Stimulated activated CD8-positive, alpha-beta memory T cell treated with anti-CD3 and anti-CD28 coated beads, Interleukin-15, amount 100 ng/mL, for 4 hours (primary cell): Measurements from ENCODE around the gene FLOT2.
A peak's percentile ranks its signal among the peaks of the same experiment; 100 is the strongest.
"Not testable (repeated sequence)": the region's sequence is repeated elsewhere in the genome, so short reads cannot be mapped to it uniquely, and the experiment has no call there.

Experiments
- DNase-seq, 2 donors: peaks; one replicate each; pipeline ENCODE4 v3.0.0-alpha.2; 2020; ENCODE audit warnings: low read depth in 2 of 2

The FLOT2 gene

GRCh38 chr17:28873839-28874238 is 23.7 kb downstream of the FLOT2 start:
- no peak for DNase-seq

GRCh38 chr17:28871056-28871579 is 26.4 kb downstream of the FLOT2 start:
- DNase-seq = no peak

- DNase-seq = no peak
Observed at GRCh38 chr17:28867276-28867675, 30.3 kb downstream of the FLOT2 start.

- no peak for DNase-seq
Observed at GRCh38 chr17:28865946-28866752, 31.4 kb downstream of the FLOT2 start.

GRCh38 chr17:28864991-28865849 is 32.3 kb downstream of the FLOT2 start:
- DNase-seq = no peak

GRCh38 chr17:28863953-28864352 is 33.6 kb downstream of the FLOT2 start:
- DNase-seq = no peak

GRCh38 chr17:28862561-28862960 is 35.0 kb downstream of the FLOT2 start:
- DNase-seq = no peak

- DNase-seq = no peak
Observed at GRCh38 chr17:28861393-28862203, 35.9 kb downstream of the FLOT2 start.

- DNase-seq = no peak
Observed at GRCh38 chr17:28860363-28860808, 37.1 kb downstream of the FLOT2 start.

GRCh38 chr17:28858801-28859355 is 38.7 kb downstream of the FLOT2 start:
- no peak for DNase-seq

GRCh38 chr17:28857905-28858800 is 39.4 kb downstream of the FLOT2 start:
- no peak for DNase-seq

GRCh38 chr17:28856028-28856574 is 41.4 kb downstream of the FLOT2 start:
- no peak for DNase-seq

GRCh38 chr17:28855336-28855679 is 42.2 kb downstream of the FLOT2 start:
- DNase-seq = no peak

GRCh38 chr17:28854457-28855335 is 42.8 kb downstream of the FLOT2 start, which contains the start of gene ERAL1:
Gene ERAL1 (plus strand): TSS chr17:28855016. CDS start chr17:28855035, 19 bp downstream.
- peak; percentile 66 to 70 for DNase-seq

GRCh38 chr17:28853295-28853694 is 44.2 kb downstream of the FLOT2 start:
- no peak for DNase-seq

GRCh38 chr17:28849281-28849680 is 48.3 kb downstream of the FLOT2 start:
- no peak for DNase-seq

GRCh38 chr17:28848667-28849066 is 48.9 kb downstream of the FLOT2 start:
- DNase-seq = peak in 1 of 2 donors; percentile 21

- DNase-seq = not testable (repeated sequence)
Observed at GRCh38 chr17:28846699-28847098, 50.8 kb downstream of the FLOT2 start.

GRCh38 chr17:28846231-28846630 is 51.3 kb downstream of the FLOT2 start:
- DNase-seq = no peak
